ENCODE measurements around the gene ZC2HC1B.
"Not testable (repeated sequence)": the region's sequence is repeated elsewhere in the genome, so short reads cannot be mapped to it uniquely, and the experiment has no call there.

Gene ZC2HC1B

GRCh38 chr6:143842461-143842901 is 21.8 kb upstream of the ZC2HC1B start:
- no peaks in the 10 kb centered on the region for H3K4me1 ChIP-seq (ENCODE audit: control insufficient read depth, insufficient read depth, low read length)
- no peaks in the 10 kb centered on the region for H3K9me3 ChIP-seq (ENCODE audit: control insufficient read depth, insufficient read depth, low read length)
- no peak overlapping the region for H3K27ac ChIP-seq (ENCODE audit: low read length)
- peaks cover 19% of the 10 kb centered on the region; the same call in 1 of the 2 replicates for H3K36me3 ChIP-seq (ENCODE audit: control insufficient read depth, insufficient read depth, low read length)
- WGBS (ENCODE audit: insufficient coverage, insufficient read length) = no CpG with 5 or more reads among the region's 7 CpGs
- H3K27me3 ChIP-seq (ENCODE audit: control insufficient read depth, insufficient read depth, low read length) = no peaks in the 10 kb centered on the region
- peak overlapping the region; percentile 88; the same call in 1 of the 2 replicates for H3K4me3 ChIP-seq (ENCODE audit: low read length)
- DNase-seq (ENCODE audit: low read depth, low spot score) = no peak

DNA sequence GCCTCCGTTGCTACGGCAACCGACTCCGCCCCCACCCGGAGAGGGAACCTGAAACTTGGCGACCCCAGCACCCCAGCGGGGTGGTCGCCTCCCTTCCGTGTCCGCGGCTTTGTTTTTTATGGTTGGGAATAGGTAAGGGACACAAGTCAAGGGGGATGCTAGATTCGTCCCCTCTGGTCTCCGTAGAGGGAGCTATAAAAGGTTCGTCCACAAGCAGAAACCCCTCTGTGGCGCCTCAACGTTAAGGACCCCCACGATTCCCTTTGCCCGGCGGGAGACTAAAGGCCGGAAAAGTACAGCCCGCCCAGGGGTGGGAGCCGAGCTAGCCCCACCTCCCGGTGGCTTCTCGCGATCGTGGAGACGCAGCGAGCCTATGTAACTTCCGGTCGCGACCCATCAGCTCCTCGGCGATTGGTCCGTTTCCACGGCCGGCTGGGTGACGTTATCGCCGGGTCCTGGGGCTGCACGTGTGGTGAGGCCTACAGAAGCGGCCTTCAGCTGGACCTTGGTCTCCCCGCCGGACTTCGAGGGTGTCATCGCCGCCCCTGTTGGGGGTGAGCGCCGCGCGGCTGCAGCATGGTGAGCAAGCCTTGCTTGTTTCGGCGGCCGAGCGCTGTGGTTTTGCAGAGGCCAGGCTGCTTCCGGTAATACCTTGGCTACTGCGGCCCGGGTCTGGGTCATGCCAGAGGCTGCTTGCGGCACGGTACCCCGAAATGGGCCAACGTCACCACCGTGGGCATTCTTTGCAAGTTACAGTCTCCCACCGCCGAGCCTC is 21.2 kb upstream of the ZC2HC1B start, which contains the start of gene LTV1:
TSS of gene LTV1 (plus strand) at position 437 of the 775 bp plus-strand sequence. CDS start at position 577, 140 bp downstream.
- H3K4me3 ChIP-seq (ENCODE audit: low read length) = peak within 1 kb of the TSS; percentile 88
- DNase-seq (ENCODE audit: low read depth, low spot score) = peak; percentile 91
- no peak within 1 kb of the TSS for H3K27ac ChIP-seq (ENCODE audit: low read length)
- H3K27me3 ChIP-seq (ENCODE audit: control insufficient read depth, insufficient read depth, low read length) = no peaks in the 10 kb centered on the region
- WGBS (ENCODE audit: insufficient coverage, insufficient read length) = no CpG with 5 or more reads among the region's 64 CpGs
- no peaks in the 10 kb centered on the region for H3K4me1 ChIP-seq (ENCODE audit: control insufficient read depth, insufficient read depth, low read length)
- peaks cover 19% of the 10 kb centered on the region; the same call in 1 of the 2 replicates for H3K36me3 ChIP-seq (ENCODE audit: control insufficient read depth, insufficient read depth, low read length)
- H3K9me3 ChIP-seq (ENCODE audit: control insufficient read depth, insufficient read depth, low read length) = no peaks in the 10 kb centered on the region

DNA sequence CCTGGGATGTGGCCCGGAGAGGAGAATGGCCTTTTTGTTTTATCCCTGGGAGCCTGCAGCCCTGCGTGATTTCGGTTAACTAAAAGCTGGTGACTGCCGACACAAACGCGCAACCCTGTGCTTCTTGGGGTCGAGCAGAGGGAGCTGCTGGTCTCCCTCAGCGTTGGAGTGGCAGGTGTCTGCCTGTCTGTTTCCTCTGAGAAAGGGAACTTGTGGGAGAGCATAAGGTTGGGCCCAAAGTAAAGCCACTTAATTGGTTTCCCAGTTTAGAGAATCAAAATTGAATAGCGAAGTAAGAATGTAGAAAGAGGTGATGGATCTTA is 20.6 kb upstream of the ZC2HC1B start:
- no CpG with 5 or more reads among the region's 9 CpGs for WGBS (ENCODE audit: insufficient coverage, insufficient read length)

GRCh38 chr6:143844006-143844405 is 20.3 kb upstream of the ZC2HC1B start:
- H3K9me3 ChIP-seq (ENCODE audit: control insufficient read depth, insufficient read depth, low read length) = no peaks in the 10 kb centered on the region
- H3K4me1 ChIP-seq (ENCODE audit: control insufficient read depth, insufficient read depth, low read length) = no peaks in the 10 kb centered on the region
- no peaks in the 10 kb centered on the region for H3K27me3 ChIP-seq (ENCODE audit: control insufficient read depth, insufficient read depth, low read length)
- H3K27ac ChIP-seq (ENCODE audit: low read length) = no peak overlapping the region
- DNase-seq (ENCODE audit: low read depth, low spot score) = no peak
- peaks cover 26% of the 10 kb centered on the region; the same call in 1 of the 2 replicates for H3K36me3 ChIP-seq (ENCODE audit: control insufficient read depth, insufficient read depth, low read length)
- WGBS (ENCODE audit: insufficient coverage, insufficient read length) = no CpG with 5 or more reads among the region's 4 CpGs
- H3K4me3 ChIP-seq (ENCODE audit: low read length) = peak overlapping the region; percentile 88; the same call in 1 of the 2 replicates

More for the DNA sequence above, 20.6 kb upstream of the ZC2HC1B start:
- H3K27ac ChIP-seq (ENCODE audit: low read length) = no peak overlapping the region
- no peak for DNase-seq (ENCODE audit: low read depth, low spot score)
- peaks cover 22% of the 10 kb centered on the region; the same call in 1 of the 2 replicates for H3K36me3 ChIP-seq (ENCODE audit: control insufficient read depth, insufficient read depth, low read length)
- no peaks in the 10 kb centered on the region for H3K9me3 ChIP-seq (ENCODE audit: control insufficient read depth, insufficient read depth, low read length)
- H3K4me3 ChIP-seq (ENCODE audit: low read length) = peak overlapping the region; percentile 88
- no peaks in the 10 kb centered on the region for H3K4me1 ChIP-seq (ENCODE audit: control insufficient read depth, insufficient read depth, low read length)
- no peaks in the 10 kb centered on the region for H3K27me3 ChIP-seq (ENCODE audit: control insufficient read depth, insufficient read depth, low read length)

GRCh38 chr6:143845033-143845432 is 19.2 kb upstream of the ZC2HC1B start:
- H3K4me1 ChIP-seq (ENCODE audit: control insufficient read depth, insufficient read depth, low read length) = no peaks in the 10 kb centered on the region
- H3K36me3 ChIP-seq (ENCODE audit: control insufficient read depth, insufficient read depth, low read length) = peaks cover 27% of the 10 kb centered on the region; the same call in 1 of the 2 replicates
- H3K27me3 ChIP-seq (ENCODE audit: control insufficient read depth, insufficient read depth, low read length) = no peaks in the 10 kb centered on the region
- no peak overlapping the region for H3K4me3 ChIP-seq (ENCODE audit: low read length)
- WGBS (ENCODE audit: insufficient coverage, insufficient read length) = no CpG with 5 or more reads among the region's 5 CpGs
- DNase-seq (ENCODE audit: low read depth, low spot score) = no peak
- H3K9me3 ChIP-seq (ENCODE audit: control insufficient read depth, insufficient read depth, low read length) = no peaks in the 10 kb centered on the region
- no peak overlapping the region for H3K27ac ChIP-seq (ENCODE audit: low read length)

GRCh38 chr6:143851706-143852105 is 12.6 kb upstream of the ZC2HC1B start:
- not testable (repeated sequence) for H3K9me3 ChIP-seq (ENCODE audit: control insufficient read depth, insufficient read depth, low read length); H3K4me3 ChIP-seq (ENCODE audit: low read length); DNase-seq (ENCODE audit: low read depth, low spot score); H3K27me3 ChIP-seq (ENCODE audit: control insufficient read depth, insufficient read depth, low read length); H3K4me1 ChIP-seq (ENCODE audit: control insufficient read depth, insufficient read depth, low read length); H3K27ac ChIP-seq (ENCODE audit: low read length)
- H3K36me3 ChIP-seq (ENCODE audit: control insufficient read depth, insufficient read depth, low read length) = peaks cover 18% of the 10 kb centered on the region; the same call in 1 of the 2 replicates
- WGBS (ENCODE audit: insufficient coverage, insufficient read length) = no CpG with 5 or more reads among the region's 3 CpGs

GRCh38 chr6:143855057-143855456 is 9.2 kb upstream of the ZC2HC1B start:
- not testable (repeated sequence) for H3K27me3 ChIP-seq (ENCODE audit: control insufficient read depth, insufficient read depth, low read length); H3K9me3 ChIP-seq (ENCODE audit: control insufficient read depth, insufficient read depth, low read length); H3K4me1 ChIP-seq (ENCODE audit: control insufficient read depth, insufficient read depth, low read length); H3K27ac ChIP-seq (ENCODE audit: low read length); H3K4me3 ChIP-seq (ENCODE audit: low read length); DNase-seq (ENCODE audit: low read depth, low spot score)
- H3K36me3 ChIP-seq (ENCODE audit: control insufficient read depth, insufficient read depth, low read length) = peaks cover 17% of the 10 kb centered on the region; the same call in 1 of the 2 replicates
- WGBS (ENCODE audit: insufficient coverage, insufficient read length) = no CpG with 5 or more reads among the region's 1 CpG

- peaks cover 19% of the 10 kb centered on the region; the same call in 1 of the 2 replicates for H3K36me3 ChIP-seq (ENCODE audit: control insufficient read depth, insufficient read depth, low read length)
- H3K4me1 ChIP-seq (ENCODE audit: control insufficient read depth, insufficient read depth, low read length); H3K9me3 ChIP-seq (ENCODE audit: control insufficient read depth, insufficient read depth, low read length); H3K27me3 ChIP-seq (ENCODE audit: control insufficient read depth, insufficient read depth, low read length); H3K4me3 ChIP-seq (ENCODE audit: low read length); H3K27ac ChIP-seq (ENCODE audit: low read length); DNase-seq (ENCODE audit: low read depth, low spot score): not testable (repeated sequence)
- no CpG with 5 or more reads among the region's 6 CpGs for WGBS (ENCODE audit: insufficient coverage, insufficient read length)
These were observed 7.5 kb upstream of the ZC2HC1B start for GRCh38 chr6:143856762-143857161.

DNA sequence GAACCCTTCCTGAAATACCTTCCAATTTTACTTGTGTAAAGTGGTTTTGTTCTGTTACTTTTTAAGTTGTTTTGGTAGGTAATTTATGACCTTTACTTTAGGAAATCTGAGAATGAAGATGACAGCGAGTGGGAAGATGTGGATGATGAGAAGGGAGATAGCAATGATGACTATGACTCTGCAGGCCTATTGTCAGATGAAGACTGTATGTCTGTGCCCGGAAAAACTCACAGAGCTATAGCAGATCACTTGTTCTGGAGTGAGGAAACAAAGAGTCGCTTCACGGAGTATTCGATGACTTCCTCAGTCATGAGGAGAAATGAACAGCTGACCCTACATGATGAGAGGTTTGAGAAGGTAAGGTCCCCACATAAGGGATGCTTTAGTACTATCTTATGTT is 6.6 kb upstream of the ZC2HC1B start:
- Histone ChIP-seq H3K27ac (ENCODE audit: low read length) (no peak overlapping the region), H3K27me3 (ENCODE audit: control insufficient read depth, insufficient read depth, low read length) (no peaks in the 10 kb centered on the region), H3K4me3 (ENCODE audit: low read length) (no peak overlapping the region), H3K36me3 (ENCODE audit: control insufficient read depth, insufficient read depth, low read length) (peaks cover 20% of the 10 kb centered on the region; the same call in 1 of the 2 replicates), H3K9me3 (ENCODE audit: control insufficient read depth, insufficient read depth, low read length) (no peaks in the 10 kb centered on the region), H3K4me1 (ENCODE audit: control insufficient read depth, insufficient read depth, low read length) (no peaks in the 10 kb centered on the region)
- DNase-seq (ENCODE audit: low read depth, low spot score) = no peak
- WGBS (ENCODE audit: insufficient coverage, insufficient read length) = 100% methylated on average over 1 of the region's 5 CpGs

- Histone ChIP-seq H3K27ac (ENCODE audit: low read length) (no peak overlapping the region), H3K4me1 (ENCODE audit: control insufficient read depth, insufficient read depth, low read length) (no peaks in the 10 kb centered on the region), H3K9me3 (ENCODE audit: control insufficient read depth, insufficient read depth, low read length) (no peaks in the 10 kb centered on the region), H3K36me3 (ENCODE audit: control insufficient read depth, insufficient read depth, low read length) (peaks cover 20% of the 10 kb centered on the region; the same call in 1 of the 2 replicates), H3K4me3 (ENCODE audit: low read length) (no peak overlapping the region), H3K27me3 (ENCODE audit: control insufficient read depth, insufficient read depth, low read length) (no peaks in the 10 kb centered on the region)
- WGBS (ENCODE audit: insufficient coverage, insufficient read length) = no CpG with 5 or more reads among the region's 3 CpGs
- no peak for DNase-seq (ENCODE audit: low read depth, low spot score)
These were observed 4.2 kb upstream of the ZC2HC1B start for GRCh38 chr6:143859891-143860660.

Data from iPS DF 6.9 (cell line).